ENCODE data around the gene PATL1.
A peak's percentile ranks its signal among the peaks of the same experiment; 100 is the strongest.
"Not testable (repeated sequence)": the region's sequence is repeated elsewhere in the genome, so short reads cannot be mapped to it uniquely, and the experiment has no call there.

PATL1 gene

GRCh38 chr11:59629996-59630395 lies 38.8 kb downstream of the PATL1 start:
- no peak for TF ChIP-seq CTCF (IDR thresholded peaks at IDR 0.05)
- H3K27ac ChIP-seq = no peak overlapping the region

- not testable (repeated sequence) for H3K27ac ChIP-seq
Observed at GRCh38 chr11:59626969-59627368, 41.9 kb downstream of the PATL1 start.

GRCh38 chr11:59625703-59626102 lies 43.1 kb downstream of the PATL1 start:
- TF ChIP-seq CTCF (IDR thresholded peaks at IDR 0.05) (no peak), ZFX (IDR thresholded peaks at IDR 0.05; ENCODE audit: borderline replicate concordance) (no peak)
- no peak overlapping the region for H3K27ac ChIP-seq

DNA sequence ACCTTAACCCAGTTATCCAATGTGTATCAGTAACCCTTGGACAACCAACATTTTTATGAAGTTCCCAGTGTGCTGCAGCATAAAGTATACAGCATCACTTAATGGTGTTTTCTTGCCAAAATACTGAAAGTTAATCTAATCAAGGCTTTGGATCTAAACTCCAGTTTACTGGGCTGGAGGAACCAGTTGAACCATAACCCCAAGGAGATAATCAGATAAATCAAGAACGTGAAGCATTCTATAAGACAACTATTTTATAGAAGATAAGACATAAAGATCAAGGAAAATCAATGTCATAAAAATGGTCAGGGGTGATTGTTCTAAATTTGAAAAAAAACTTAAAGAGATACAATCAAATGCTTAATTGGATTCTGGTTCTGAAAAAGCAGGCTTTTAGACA lies 51.0 kb downstream of the PATL1 start:
- peak overlapping the region; percentile 90 for H3K27ac ChIP-seq
- TF ChIP-seq CTCF (IDR thresholded peaks at IDR 0.05) (no peak), ZFX (IDR thresholded peaks at IDR 0.05; ENCODE audit: borderline replicate concordance) (no peak)

- no peak for TF ChIP-seq ZFX (IDR thresholded peaks at IDR 0.05; ENCODE audit: borderline replicate concordance)
- TF ChIP-seq CTCF (IDR thresholded peaks at IDR 0.05) = no peak
- H3K27ac ChIP-seq = peak overlapping the region; percentile 90
Observed at GRCh38 chr11:59616396-59616982, 52.3 kb downstream of the PATL1 start.

GRCh38 chr11:59615637-59616395 lies 53.0 kb downstream of the PATL1 start, which contains the start of gene OSBP:
OSBP (minus strand) TSS chr11:59615774; CDS start chr11:59615664, 110 bp downstream.
- TF ChIP-seq CTCF (IDR thresholded peaks at IDR 0.05) = 0 out of 2 replicates have a peak, but pooled peaks have one; percentile 0
- no peak for TF ChIP-seq ZFX (IDR thresholded peaks at IDR 0.05; ENCODE audit: borderline replicate concordance)
- H3K27ac ChIP-seq = peak within 1 kb of the TSS; percentile 90

DNA sequence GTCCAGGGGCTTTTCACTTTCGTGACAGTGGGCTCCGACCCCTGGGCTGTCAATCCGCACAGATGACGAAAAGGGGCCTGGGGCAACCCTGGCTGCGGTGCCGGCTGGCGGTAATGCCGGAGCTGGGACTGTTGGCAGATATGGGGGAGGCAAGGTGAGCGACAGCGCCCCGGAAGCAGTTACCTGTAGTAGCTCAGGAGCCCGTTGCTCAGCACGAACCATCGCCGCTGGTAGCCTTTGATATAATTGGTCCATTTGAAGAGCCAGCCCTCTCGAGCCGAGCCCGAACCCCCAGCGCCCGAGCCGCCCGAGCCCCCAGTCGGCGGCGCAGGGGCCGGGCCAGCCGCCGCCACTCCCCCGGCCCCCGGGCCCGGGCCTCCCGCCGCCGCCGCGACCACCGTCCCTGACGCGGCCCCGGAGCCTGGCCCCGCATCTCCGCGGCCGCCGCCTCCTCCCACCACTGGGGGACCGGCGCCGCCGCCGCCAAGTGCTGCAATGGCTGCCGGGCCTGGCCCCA lies 53.7 kb downstream of the PATL1 start:
- H3K27ac ChIP-seq = peak overlapping the region; percentile 90
- TF ChIP-seq CTCF (IDR thresholded peaks at IDR 0.05) (peak; percentile 9), ZFX (IDR thresholded peaks at IDR 0.05; ENCODE audit: borderline replicate concordance) (no peak)

All from 22Rv1 (cell line).